Activated CD8-positive, alpha-beta T cell treated with anti-CD3 and anti-CD28 coated beads, Interleukin-2, amount 10 ng/mL, durations not matched to agents 7 days and 5 days (primary cell): ENCODE measurements around the gene MESP1. TPM values are rescaled to one million over a fixed set of nuclear protein-coding genes. Genes with fewer than 3 reads are reported as not detected.

Experiments
- total RNA-seq, 2 experiments: library from RNA; stranded (reverse); gene quantifications; one replicate each; pipeline ENCODE4 v1.2.3, GENCODE V29; 2021

The MESP1 gene
- total RNA-seq, 2 experiments from 2014 or later, result 1.8 to 2.4 TPM

Other genes starting within 250 kb of the MESP1 start
- 10 to 100 TPM; 36.5 to 36.9 TPM for gene TICRR, start 175.8 kb downstream of the MESP1 start, total RNA-seq
- under 1 TPM; 0.21 to 0.37 TPM for gene KIF7, start 95.8 kb downstream of the MESP1 start, total RNA-seq
- gene PLIN1, start 71.9 kb downstream of the MESP1 start, total RNA-seq, result not detected
- 1 to 10 TPM; 1.4 to 1.8 TPM for gene PEX11A, start 60.5 kb downstream of the MESP1 start, total RNA-seq
- not detected for gene WDR93, start 60.4 kb downstream of the MESP1 start, total RNA-seq
- not detected for gene MESP2, start 25.1 kb upstream of the MESP1 start, total RNA-seq
- under 1 TPM; 0.29 to 0.61 TPM for gene ANPEP, start 63.6 kb upstream of the MESP1 start, total RNA-seq
- gene AP3S2, start 142.7 kb upstream of the MESP1 start, total RNA-seq, result 10 to 100 TPM; 24.7 to 25.5 TPM
- not detected for gene ARPIN, start 161.7 kb upstream of the MESP1 start, total RNA-seq